Gastroesophageal sphincter (tissue), 4 donors: Measurements from ENCODE around the gene SELENOS. TPM values are rescaled to one million over a fixed set of nuclear protein-coding genes. Genes with fewer than 3 reads are reported as not detected.

Experiments used
- ATAC-seq: fragments of 150-250 bp; one replicate; pipeline ENCODE4 v1.9.1; 2016; ENCODE audit warnings: mild to moderate bottlenecking, moderate library complexity
- H3K27ac ChIP-seq, 4 donors: fragments of 200-600 bp; sonication (generic) in 3 of 4; 1 replicate in 3 of 4; 2 replicates in 1 of 4; pipeline ENCODE4 v1.5.1; 2016 to 2019
- H3K27me3 ChIP-seq: fragments of 200-600 bp; sonication (generic); one replicate; pipeline ENCODE4 v1.5.1; 2019
- H3K36me3 ChIP-seq, 2 donors: fragments of 200-600 bp; sonication (generic); one replicate each; pipeline ENCODE4 v1.5.1; 2019; ENCODE audit warnings: control low read depth in 1 of 2
- H3K4me1 ChIP-seq, 3 donors: fragments of 200-600 bp; sonication (generic); 1 replicate in 2 of 3; 2 replicates in 1 of 3; pipeline ENCODE4 v1.5.1; 2016 to 2019; ENCODE audit warnings: control low read depth in 2 of 3
- H3K4me3 ChIP-seq, 2 donors: fragments of 200-600 bp; sonication (generic); one replicate each; pipeline ENCODE4 v1.5.1; 2019; ENCODE audit warnings: mild to moderate bottlenecking in 1 of 2, moderate library complexity in 1 of 2
- H3K9me3 ChIP-seq, 3 donors: fragments of 200-600 bp; sonication (generic); one replicate each; pipeline ENCODE4 v1.5.1; 2017 to 2019; ENCODE audit warnings: control low read depth in 2 of 3
- EP300 ChIP-seq: sonication (generic); formaldehyde crosslinking; IDR thresholded peaks from one replicate; pipeline ENCODE4 v1.6.1; 2017; ENCODE audit warnings: antibody characterized with exemption, mild to moderate bottlenecking
- POLR2A ChIP-seq, 2 donors: fragments of 450-650 bp; IDR thresholded peaks; one replicate each; pipeline ENCODE4 v1.6.1; 2017; ENCODE audit warnings: antibody characterized with exemption in 2 of 2, mild to moderate bottlenecking in 2 of 2, moderate library complexity in 1 of 2
- POLR2AphosphoS5 ChIP-seq: sonication (generic); formaldehyde crosslinking; IDR thresholded peaks from one replicate; pipeline ENCODE4 v1.6.1; 2017; ENCODE audit warnings: antibody characterized with exemption
- WGBS, 2 donors: methylation state at CpG; one replicate each; pipeline ENCODE4 v1.1.5; 2018; ENCODE audit warnings: low coverage in 1 of 2; 5-methylcytosine and 5-hydroxymethylcytosine counted together
- total RNA-seq, 4 donors: library from RNA; depleted of rRNA; stranded (reverse); fragments of >200 nt; gene quantifications; one replicate each; pipeline ENCODE4 v1.1.0, GENCODE V29; 2016
- TF ChIP-seq, protein P1 (sequence below), 4 experiments: fragments of 200-600 bp in 2 of 4; fragments of 450-650 bp in 2 of 4; sonication (generic) in 1 of 4; IDR thresholded peaks; one replicate each; pipeline ENCODE4 v1.5.1; 2017 to 2019; ENCODE audit warnings: antibody characterized with exemption in 4 of 4, mild to moderate bottlenecking in 2 of 4, moderate library complexity in 2 of 4

The SELENOS gene
- total RNA-seq, 4 donors from 2014 or later, result 56.1 to 75.5 (median 64.5) TPM

DNA sequence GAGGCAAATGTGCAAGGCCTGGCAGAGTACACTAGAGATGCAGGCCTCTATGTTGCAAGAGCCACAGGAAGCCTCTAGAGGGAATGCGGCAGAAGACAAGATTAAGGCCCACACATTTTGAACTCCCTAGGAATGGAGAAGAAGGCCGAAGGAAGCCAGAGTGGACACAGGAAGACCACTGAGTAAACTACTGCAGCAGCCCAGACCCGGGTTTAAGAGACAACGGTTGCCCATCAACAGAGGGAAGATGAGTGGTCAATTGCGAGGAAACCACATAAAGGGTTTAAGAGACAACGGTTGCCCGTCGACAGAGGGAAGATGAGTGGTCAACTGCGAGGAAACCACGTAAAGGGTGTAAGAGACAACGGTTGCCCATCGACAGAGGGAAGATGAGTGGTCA is 40.0 kb downstream of the SELENOS start:
- no peak for TF ChIP-seq POLR2AphosphoS5
- no peak for TF ChIP-seq POLR2A (IDR thresholded peaks at IDR 0.05)
- no peak for TF ChIP-seq EP300
- TF ChIP-seq, protein P1, sequence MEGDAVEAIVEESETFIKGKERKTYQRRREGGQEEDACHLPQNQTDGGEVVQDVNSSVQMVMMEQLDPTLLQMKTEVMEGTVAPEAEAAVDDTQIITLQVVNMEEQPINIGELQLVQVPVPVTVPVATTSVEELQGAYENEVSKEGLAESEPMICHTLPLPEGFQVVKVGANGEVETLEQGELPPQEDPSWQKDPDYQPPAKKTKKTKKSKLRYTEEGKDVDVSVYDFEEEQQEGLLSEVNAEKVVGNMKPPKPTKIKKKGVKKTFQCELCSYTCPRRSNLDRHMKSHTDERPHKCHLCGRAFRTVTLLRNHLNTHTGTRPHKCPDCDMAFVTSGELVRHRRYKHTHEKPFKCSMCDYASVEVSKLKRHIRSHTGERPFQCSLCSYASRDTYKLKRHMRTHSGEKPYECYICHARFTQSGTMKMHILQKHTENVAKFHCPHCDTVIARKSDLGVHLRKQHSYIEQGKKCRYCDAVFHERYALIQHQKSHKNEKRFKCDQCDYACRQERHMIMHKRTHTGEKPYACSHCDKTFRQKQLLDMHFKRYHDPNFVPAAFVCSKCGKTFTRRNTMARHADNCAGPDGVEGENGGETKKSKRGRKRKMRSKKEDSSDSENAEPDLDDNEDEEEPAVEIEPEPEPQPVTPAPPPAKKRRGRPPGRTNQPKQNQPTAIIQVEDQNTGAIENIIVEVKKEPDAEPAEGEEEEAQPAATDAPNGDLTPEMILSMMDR (IDR thresholded peaks at IDR 0.05), result no peak
- Histone ChIP-seq H3K9me3 (no peaks in the 10 kb centered on the region), H3K4me1 (peaks cover 4 to 64% (median 11%) of the 10 kb centered on the region in 3 donors), H3K4me3 (no peak overlapping the region), H3K36me3 (peaks cover 0 to 24% of the 10 kb centered on the region in 2 donors), H3K27me3 (no peaks in the 10 kb centered on the region), H3K27ac (no peak overlapping the region)
- no peak for ATAC-seq
- 87 to 90% methylated on average over 12 of the region's 12 CpGs for WGBS, 2 donors

DNA sequence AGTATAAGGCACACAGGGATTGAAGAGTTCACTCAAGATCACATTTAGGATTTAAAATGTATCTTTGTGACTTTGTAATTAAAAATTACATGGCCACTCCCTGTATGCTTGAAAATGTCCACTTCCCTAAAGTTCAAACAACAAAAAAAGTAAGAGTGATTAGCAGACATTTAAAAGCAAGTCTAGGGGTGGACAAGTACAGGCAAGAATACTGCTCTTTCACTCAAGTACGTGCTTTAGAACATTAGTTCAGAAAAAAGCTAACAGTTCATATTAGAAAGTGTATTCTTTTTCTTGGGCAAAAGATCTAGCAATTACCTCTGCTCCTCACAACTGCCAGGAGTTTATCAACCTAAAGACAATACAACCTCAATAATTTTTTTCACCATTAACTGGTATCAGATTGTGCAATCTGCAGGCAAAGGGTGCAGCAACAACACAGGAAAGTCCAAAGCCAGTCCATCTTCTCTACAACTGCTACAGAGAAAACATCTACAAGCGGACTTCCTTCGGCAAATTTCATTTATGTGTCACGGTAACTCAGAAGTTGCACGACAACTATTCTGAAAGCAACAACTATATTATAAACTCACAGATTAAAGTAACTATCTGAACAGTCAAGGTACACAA is 43.5 kb downstream of the SELENOS start:
- Histone ChIP-seq H3K27me3 (no peaks in the 10 kb centered on the region), H3K4me3 (no peak overlapping the region), H3K36me3 (peaks cover 0 to 27% of the 10 kb centered on the region in 2 donors), H3K4me1 (peaks cover 0 to 37% (median 4%) of the 10 kb centered on the region in 3 donors), H3K9me3 (peaks cover 0 to 4% (median 0%) of the 10 kb centered on the region in 3 donors), H3K27ac (no peak overlapping the region)
- WGBS, 2 donors, result 93% methylated on average over 3 to 5 of the region's 5 CpGs
- TF ChIP-seq, protein P1 (IDR thresholded peaks at IDR 0.05), result no peak
- no peak for ATAC-seq

DNA sequence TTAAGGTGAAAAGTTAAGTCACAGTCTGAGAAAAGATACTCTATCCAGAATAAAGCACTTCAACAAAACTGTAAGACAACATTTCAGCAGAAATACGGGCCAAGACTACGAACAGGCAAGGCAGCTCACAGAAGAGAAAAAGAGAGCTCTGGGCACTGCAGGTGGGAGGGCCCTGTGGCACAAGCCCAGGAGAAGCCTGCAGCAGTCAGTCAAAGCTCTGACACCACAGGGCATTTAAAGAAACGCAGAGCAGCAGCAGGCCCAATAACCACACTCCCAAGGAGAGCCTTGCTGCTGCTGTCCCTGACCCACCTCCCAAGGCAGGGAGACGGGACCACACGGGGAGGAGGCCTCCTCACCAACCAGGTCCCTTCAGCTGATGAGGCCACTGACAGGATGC is 44.6 kb downstream of the SELENOS start:
- Histone ChIP-seq H3K4me1 (peaks cover 0 to 26% (median 4%) of the 10 kb centered on the region in 3 donors), H3K9me3 (peaks cover 0 to 13% (median 0%) of the 10 kb centered on the region in 3 donors), H3K36me3 (peaks cover 0 to 27% of the 10 kb centered on the region in 2 donors), H3K27me3 (no peaks in the 10 kb centered on the region), H3K4me3 (no peak overlapping the region), H3K27ac (peak overlapping the region in 2 of 4 donors; percentile 30 to 43)
- TF ChIP-seq POLR2A (IDR thresholded peaks at IDR 0.05), result no peak
- TF ChIP-seq POLR2AphosphoS5, result no peak
- TF ChIP-seq EP300, result no peak
- TF ChIP-seq, protein P1 (IDR thresholded peaks at IDR 0.05), result no peak
- no peak for ATAC-seq
- 50 to 57% methylated on average over 2 to 5 of the region's 5 CpGs for WGBS, 2 donors

DNA sequence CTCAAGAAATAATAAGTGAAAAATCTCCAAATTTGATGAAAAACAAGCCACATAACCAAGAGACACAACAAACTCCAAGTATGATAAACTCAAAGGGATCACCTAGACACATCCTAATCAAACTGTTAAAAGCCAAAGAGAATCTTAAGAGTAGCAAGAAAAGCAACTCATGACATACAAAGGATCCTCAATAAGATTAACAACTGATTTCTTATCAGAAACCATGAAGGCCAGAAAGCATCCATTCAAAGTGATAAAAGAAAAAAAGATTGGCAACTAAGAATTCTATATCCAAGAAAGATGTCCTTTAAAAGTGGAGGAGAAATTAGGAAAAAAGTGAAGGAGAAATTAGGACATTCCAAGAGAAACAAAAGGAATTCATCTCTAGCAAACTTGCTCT is 49.0 kb downstream of the SELENOS start:
- TF ChIP-seq POLR2A (IDR thresholded peaks at IDR 0.05) (no peak), EP300 (no peak), POLR2AphosphoS5 (no peak)
- TF ChIP-seq, protein P1 (IDR thresholded peaks at IDR 0.05), result no peak
- H3K27ac ChIP-seq, result no peak overlapping the region

DNA sequence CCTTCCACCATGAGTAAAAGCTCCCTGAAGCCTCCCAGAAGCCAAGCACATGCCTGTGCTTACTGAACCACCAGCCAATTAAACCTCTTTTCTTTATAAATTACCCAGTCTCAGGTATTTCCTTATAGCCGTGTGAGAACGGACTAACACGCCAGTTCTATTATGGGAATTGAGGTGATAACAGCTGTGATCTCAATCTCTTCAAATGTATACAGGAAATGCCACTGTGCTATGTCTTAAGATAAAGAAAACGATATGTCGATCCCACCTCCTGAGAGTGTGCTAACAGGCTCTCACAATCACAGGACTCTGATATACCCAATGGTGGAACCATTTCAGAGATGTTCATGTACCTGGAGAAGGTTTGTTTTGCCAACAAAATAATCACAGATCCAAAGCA is 51.6 kb downstream of the SELENOS start:
- Histone ChIP-seq H3K27ac (no peak overlapping the region), H3K4me1 (peaks cover 0 to 41% (median 0%) of the 10 kb centered on the region in 3 donors), H3K4me3 (no peak overlapping the region), H3K27me3 (no peaks in the 10 kb centered on the region), H3K36me3 (peaks cover 0 to 10% of the 10 kb centered on the region in 2 donors), H3K9me3 (peaks cover 0 to 13% (median 0%) of the 10 kb centered on the region in 3 donors)
- TF ChIP-seq, protein P1 (IDR thresholded peaks at IDR 0.05), result no peak
- ATAC-seq, result no peak
- WGBS, 2 donors, result 72 to 84% methylated on average over 2 to 5 of the region's 5 CpGs

More for the DNA sequence above, 49.0 kb downstream of the SELENOS start:
- H3K9me3 ChIP-seq, result peaks cover 0 to 13% (median 0%) of the 10 kb centered on the region in 3 donors
- peaks cover 0 to 37% (median 4%) of the 10 kb centered on the region in 3 donors for H3K4me1 ChIP-seq
- no peak overlapping the region for H3K4me3 ChIP-seq
- H3K27me3 ChIP-seq, result no peaks in the 10 kb centered on the region
- H3K36me3 ChIP-seq, result peaks cover 0 to 18% of the 10 kb centered on the region in 2 donors
- no peak for ATAC-seq
